ENCODE measurements around the gene KSR1. TPM values are rescaled to one million over a fixed set of nuclear protein-coding genes. Genes with fewer than 3 reads are reported as not detected.

The KSR1 gene
- total and polyA plus RNA-seq, 9 of the 15 experiments (the other 6 are each of a cell fraction or from before 2014, with no cell fraction given): 1.4 to 51.7 (median 18.4) TPM

DNA sequence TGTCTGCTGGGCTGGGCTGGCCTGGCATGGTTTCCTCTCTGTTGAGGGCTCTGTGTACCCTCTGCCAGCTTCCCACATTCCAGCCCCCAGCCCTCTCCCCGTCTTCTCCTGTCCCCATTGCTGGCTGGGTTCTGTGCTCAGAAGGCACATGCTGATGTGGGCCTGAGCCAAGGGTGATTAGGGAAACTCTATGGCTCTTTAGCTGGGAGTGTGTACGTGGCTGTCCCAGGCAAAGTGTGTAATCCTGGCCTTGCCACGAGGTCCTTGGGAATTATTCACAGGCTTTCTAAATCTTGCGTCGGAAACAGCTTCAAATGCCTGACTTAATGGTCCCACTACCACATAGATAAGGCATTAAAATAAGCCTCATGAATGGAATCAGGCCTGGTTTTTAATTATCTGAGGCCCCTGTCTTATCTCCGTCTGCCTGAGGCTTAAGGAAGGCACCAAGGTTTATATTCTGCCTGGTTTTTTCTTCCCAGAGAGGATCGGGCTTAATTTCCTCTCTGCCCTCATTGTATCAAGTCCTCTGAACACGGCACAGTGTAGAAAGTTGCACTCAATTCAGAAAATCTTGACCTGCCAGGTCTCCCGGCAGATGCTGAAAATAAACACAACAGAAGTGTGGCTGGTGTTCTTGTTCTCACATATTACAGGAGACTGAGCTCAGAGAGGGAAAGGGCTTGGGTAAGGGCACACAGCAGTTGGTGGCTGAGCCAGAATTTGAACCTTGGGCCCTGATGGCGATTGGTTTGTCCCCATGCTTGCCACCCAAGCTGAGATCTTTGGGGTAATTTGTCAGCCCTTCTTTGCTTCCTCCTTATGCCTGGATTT lies 121.9 kb downstream of the KSR1 start (continued):
- TF ChIP-seq, protein P1, sequence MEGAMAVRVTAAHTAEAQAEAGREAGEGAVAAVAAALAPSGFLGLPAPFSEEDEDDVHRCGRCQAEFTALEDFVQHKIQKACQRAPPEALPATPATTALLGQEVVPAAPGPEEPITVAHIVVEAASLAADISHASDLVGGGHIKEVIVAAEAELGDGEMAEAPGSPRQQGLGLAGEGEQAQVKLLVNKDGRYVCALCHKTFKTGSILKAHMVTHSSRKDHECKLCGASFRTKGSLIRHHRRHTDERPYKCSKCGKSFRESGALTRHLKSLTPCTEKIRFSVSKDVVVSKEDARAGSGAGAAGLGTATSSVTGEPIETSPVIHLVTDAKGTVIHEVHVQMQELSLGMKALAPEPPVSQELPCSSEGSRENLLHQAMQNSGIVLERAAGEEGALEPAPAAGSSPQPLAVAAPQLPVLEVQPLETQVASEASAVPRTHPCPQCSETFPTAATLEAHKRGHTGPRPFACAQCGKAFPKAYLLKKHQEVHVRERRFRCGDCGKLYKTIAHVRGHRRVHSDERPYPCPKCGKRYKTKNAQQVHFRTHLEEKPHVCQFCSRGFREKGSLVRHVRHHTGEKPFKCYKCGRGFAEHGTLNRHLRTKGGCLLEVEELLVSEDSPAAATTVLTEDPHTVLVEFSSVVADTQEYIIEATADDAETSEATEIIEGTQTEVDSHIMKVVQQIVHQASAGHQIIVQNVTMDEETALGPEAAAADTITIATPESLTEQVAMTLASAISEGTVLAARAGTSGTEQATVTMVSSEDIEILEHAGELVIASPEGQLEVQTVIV (CRISPR knock-in tag; IDR thresholded peaks at IDR 0.05; ENCODE audit: borderline replicate concordance): 0 out of 2 replicates have a peak, but pooled peaks have one; percentile 35
- TF ChIP-seq NR1H2 (CRISPR knock-in tag; IDR thresholded peaks at IDR 0.05) (no peak), FUS (optimal IDR thresholded peaks at IDR 0.05; ENCODE audit: low read depth, low read length) (no peak), NCOA2 (IDR thresholded peaks at IDR 0.05; ENCODE audit: partially characterized antibody in 2 of 2) (no peak), PYGO2 (tag; IDR thresholded peaks at IDR 0.05) (no peak), ETV5 (CRISPR knock-in tag; IDR thresholded peaks at IDR 0.05; ENCODE audit: low read depth) (no peak), JUND (IDR thresholded peaks at IDR 0.05; ENCODE audit: borderline replicate concordance, low read depth, low read length) (no peak), JUND (tag; IDR thresholded peaks at IDR 0.05; ENCODE audit: borderline replicate concordance, low read depth, low read length) (0 out of 3 replicates have a peak, but pooled peaks have one; percentile 5), BACH1 (tag; IDR thresholded peaks at IDR 0.05) (0 out of 2 replicates have a peak, but pooled peaks have one; percentile 4), HDAC3 (IDR thresholded peaks at IDR 0.05; ENCODE audit: borderline replicate concordance, partially characterized antibody) (no peak)
- TF ChIP-seq, protein P2, sequence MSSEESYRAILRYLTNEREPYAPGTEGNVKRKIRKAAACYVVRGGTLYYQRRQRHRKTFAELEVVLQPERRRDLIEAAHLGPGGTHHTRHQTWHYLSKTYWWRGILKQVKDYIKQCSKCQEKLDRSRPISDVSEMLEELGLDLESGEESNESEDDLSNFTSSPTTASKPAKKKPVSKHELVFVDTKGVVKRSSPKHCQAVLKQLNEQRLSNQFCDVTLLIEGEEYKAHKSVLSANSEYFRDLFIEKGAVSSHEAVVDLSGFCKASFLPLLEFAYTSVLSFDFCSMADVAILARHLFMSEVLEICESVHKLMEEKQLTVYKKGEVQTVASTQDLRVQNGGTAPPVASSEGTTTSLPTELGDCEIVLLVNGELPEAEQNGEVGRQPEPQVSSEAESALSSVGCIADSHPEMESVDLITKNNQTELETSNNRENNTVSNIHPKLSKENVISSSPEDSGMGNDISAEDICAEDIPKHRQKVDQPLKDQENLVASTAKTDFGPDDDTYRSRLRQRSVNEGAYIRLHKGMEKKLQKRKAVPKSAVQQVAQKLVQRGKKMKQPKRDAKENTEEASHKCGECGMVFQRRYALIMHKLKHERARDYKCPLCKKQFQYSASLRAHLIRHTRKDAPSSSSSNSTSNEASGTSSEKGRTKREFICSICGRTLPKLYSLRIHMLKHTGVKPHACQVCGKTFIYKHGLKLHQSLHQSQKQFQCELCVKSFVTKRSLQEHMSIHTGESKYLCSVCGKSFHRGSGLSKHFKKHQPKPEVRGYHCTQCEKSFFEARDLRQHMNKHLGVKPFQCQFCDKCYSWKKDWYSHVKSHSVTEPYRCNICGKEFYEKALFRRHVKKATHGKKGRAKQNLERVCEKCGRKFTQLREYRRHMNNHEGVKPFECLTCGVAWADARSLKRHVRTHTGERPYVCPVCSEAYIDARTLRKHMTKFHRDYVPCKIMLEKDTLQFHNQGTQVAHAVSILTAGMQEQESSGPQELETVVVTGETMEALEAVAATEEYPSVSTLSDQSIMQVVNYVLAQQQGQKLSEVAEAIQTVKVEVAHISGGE (CRISPR knock-in tag; IDR thresholded peaks at IDR 0.05): 0 out of 6 replicates have a peak, but pooled peaks of 1 of the 3 experiments have one; percentile 17
- TF ChIP-seq, protein P3, sequence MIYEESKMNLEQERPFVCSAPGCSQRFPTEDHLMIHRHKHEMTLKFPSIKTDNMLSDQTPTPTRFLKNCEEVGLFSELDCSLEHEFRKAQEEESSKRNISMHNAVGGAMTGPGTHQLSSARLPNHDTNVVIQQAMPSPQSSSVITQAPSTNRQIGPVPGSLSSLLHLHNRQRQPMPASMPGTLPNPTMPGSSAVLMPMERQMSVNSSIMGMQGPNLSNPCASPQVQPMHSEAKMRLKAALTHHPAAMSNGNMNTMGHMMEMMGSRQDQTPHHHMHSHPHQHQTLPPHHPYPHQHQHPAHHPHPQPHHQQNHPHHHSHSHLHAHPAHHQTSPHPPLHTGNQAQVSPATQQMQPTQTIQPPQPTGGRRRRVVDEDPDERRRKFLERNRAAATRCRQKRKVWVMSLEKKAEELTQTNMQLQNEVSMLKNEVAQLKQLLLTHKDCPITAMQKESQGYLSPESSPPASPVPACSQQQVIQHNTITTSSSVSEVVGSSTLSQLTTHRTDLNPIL (CRISPR knock-in tag; IDR thresholded peaks at IDR 0.05): no peak
- TF ChIP-seq, protein P4, sequence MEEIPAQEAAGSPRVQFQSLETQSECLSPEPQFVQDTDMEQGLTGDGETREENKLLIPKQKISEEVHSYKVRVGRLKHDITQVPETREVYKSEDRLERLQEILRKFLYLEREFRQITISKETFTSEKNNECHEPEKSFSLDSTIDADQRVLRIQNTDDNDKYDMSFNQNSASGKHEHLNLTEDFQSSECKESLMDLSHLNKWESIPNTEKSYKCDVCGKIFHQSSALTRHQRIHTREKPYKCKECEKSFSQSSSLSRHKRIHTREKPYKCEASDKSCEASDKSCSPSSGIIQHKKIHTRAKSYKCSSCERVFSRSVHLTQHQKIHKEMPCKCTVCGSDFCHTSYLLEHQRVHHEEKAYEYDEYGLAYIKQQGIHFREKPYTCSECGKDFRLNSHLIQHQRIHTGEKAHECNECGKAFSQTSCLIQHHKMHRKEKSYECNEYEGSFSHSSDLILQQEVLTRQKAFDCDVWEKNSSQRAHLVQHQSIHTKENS (CRISPR knock-in tag; IDR thresholded peaks at IDR 0.05): no peak
- TF ChIP-seq, protein P5, sequence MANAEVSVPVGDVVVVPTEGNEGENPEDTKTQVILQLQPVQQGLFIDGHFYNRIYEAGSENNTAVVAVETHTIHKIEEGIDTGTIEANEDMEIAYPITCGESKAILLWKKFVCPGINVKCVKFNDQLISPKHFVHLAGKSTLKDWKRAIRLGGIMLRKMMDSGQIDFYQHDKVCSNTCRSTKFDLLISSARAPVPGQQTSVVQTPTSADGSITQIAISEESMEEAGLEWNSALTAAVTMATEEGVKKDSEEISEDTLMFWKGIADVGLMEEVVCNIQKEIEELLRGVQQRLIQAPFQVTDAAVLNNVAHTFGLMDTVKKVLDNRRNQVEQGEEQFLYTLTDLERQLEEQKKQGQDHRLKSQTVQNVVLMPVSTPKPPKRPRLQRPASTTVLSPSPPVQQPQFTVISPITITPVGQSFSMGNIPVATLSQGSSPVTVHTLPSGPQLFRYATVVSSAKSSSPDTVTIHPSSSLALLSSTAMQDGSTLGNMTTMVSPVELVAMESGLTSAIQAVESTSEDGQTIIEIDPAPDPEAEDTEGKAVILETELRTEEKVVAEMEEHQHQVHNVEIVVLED (CRISPR knock-in tag; IDR thresholded peaks at IDR 0.05): no peak
